ENCODE data around the gene TMBIM1.

DNA sequence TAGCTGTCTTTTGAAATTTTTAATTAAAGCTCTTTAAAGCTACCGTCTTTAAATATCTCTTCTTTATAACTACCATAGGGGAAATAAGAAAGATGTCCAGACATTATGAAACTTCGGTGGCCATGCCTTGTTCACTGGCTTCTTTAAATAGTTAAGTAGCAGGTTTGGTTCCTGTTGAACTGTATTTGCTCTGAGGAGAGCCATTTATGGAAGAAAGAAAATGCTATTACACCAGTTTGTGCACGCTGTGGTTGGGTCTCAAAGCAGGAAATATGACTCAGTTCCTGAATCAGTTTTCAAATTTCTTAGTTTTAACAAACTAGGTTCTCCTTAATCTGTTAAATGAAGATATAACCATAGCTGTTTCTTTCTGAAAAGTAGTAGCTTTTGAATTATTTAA lies 63.1 kb downstream of the TMBIM1 start:
- no peak for TF ChIP-seq TAF1 (IDR thresholded peaks at IDR 0.05; ENCODE audit: borderline replicate concordance, insufficient read depth, low read length)
- TF ChIP-seq POLR2AphosphoS5 (IDR thresholded peaks at IDR 0.05; ENCODE audit: low read depth, low read length): no peak

Measured in PFSK-1 (cell line).